GM12875 (cell line): Measurements from ENCODE around the gene RALGAPB.

Experiments used
- H3K4me3 ChIP-seq: one replicate; pipeline ENCODE4 v1.5.1; 2011; ENCODE audit warnings: low read depth, low read length, control low read depth
- TF ChIP-seq, protein P1 (sequence below): IDR thresholded peaks from 2 replicates; pipeline ENCODE4 v1.5.1; 2011; ENCODE audit warnings: low read depth, mild to moderate bottlenecking, control low read depth, inconsistent platforms, low read length, moderate library complexity, borderline replicate concordance; ENCODE audit not compliant: insufficient read depth

The RALGAPB gene

DNA sequence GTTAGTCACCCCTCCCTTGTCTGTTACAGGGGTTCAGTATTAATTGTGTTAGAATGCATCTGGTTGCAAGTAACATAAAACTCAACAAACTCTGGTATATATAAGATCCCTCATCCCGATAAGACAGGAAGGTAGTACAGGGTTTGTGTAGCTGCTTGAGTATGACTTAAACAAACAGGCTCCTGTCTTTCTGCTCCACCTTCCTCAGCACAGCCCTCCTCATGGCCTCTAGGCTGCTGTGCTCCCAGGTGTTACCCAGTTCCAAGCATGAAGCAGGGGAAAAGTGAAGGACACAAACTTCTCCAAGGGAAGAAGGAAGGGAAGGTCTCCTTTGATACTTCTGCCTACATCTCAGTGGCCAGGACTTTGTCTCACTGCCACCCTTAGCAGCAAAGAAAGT is 1.4 kb upstream of the RALGAPB start:
- no peak overlapping the region for H3K4me3 ChIP-seq
- TF ChIP-seq, protein P1, sequence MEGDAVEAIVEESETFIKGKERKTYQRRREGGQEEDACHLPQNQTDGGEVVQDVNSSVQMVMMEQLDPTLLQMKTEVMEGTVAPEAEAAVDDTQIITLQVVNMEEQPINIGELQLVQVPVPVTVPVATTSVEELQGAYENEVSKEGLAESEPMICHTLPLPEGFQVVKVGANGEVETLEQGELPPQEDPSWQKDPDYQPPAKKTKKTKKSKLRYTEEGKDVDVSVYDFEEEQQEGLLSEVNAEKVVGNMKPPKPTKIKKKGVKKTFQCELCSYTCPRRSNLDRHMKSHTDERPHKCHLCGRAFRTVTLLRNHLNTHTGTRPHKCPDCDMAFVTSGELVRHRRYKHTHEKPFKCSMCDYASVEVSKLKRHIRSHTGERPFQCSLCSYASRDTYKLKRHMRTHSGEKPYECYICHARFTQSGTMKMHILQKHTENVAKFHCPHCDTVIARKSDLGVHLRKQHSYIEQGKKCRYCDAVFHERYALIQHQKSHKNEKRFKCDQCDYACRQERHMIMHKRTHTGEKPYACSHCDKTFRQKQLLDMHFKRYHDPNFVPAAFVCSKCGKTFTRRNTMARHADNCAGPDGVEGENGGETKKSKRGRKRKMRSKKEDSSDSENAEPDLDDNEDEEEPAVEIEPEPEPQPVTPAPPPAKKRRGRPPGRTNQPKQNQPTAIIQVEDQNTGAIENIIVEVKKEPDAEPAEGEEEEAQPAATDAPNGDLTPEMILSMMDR: no peak

DNA sequence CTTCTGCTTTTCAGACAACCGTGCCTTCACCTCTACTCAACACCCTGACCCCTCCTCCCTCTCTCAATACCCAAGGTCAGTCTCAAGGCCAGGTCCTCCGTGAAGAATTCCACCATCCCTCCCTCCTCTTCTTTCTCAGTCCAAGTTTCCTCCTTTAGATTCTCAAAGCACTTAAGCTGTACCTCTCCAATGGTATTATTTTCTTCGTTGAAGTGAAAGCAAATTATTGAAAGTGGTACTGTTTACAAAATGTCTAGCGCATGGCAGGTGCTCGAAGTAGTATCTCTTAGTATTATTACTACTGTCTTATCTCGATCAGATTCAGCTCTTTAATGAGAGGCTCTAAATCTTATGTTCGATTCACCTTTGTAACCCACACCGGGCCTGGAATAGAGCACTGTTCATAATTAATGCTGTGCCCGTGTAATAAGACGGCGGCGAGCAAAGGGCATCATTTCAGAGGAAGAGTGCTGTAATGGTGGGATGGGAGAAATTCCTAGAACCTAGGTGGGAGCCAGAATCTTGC is 593 bp upstream of the RALGAPB start:
- TF ChIP-seq, protein P1: no peak
- H3K4me3 ChIP-seq: peak overlapping the region; percentile 60

DNA sequence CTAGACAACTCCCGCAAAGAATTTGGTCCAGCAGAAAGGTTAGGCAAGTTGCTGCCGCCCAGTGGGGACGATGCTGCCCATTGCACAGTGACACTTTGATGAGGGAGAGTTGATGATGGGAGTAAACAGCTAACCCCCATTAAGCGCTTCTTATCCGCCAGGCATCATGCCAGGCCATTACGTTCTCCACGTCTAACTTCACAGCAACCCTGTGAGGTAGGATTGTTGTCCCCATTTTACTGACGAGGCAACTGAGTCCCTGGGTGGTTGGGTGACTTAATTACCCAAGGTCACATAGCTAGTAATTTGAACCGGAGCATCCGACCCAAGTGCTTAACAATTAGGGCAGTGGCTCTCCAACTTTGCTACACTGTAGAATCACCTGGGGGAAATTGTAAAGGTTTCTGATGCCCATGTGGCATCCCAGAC is 738 bp downstream of the RALGAPB start:
- TF ChIP-seq, protein P1: no peak
- H3K4me3 ChIP-seq: peak overlapping the region; percentile 60

DNA sequence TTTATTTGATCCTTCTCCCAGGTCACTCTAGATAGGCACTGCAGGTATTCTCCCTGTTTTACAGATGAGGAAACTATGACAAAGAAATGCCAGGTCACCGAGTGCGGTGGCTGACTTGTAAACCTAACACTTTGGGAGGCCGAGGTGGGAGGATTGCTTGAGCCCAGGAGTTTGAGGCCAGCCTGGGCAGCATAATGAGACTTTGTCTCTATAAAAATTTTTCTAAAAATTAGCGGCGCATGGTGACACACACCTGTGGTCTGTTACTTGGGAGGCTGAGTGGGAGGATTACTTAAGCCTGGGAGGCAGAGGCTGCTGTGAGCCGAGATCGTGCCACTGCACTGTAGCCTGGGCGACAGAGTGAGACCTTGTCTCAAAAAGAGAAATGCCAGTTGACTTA is 5.1 kb downstream of the RALGAPB start:
- TF ChIP-seq, protein P1: no peak
- H3K4me3 ChIP-seq: no peak overlapping the region

DNA sequence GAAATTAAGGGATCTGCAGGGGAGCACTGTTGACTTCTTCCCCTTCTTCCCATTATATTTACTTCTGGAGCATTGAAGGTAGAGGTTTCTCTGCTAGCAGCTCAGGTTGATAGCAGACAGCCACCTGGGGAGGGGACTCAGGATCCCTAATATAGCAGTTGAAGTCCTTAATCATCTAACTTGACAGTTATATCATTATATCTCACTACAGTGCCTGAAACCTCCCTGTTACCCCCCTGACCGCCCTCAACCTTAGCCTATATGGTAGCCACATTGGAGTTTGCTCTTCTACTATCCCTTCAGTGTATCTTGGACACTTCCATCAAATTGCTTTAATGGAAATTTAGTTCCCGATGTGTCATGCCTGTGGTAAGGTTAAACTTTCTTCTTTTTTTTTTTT is 7.0 kb downstream of the RALGAPB start:
- TF ChIP-seq, protein P1: no peak
- no peak overlapping the region for H3K4me3 ChIP-seq

DNA sequence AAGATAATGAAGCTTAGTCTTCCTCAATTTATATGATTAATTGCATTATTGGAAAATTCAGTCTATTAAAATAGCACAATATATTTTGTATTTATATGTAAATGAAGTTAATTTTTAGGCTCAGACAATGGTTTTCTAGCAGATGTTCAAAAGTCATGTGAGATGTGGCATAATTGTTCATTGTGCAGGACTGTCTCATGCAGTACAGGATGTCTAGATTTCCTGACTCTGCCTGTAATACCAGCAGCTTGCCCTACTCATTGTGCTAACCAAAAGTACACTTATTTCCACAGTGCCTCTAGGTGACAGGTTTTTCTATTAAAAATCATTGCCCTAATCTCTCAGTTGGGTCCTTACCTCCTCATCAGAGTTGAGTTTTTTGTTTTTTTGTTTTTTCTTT is 12.4 kb downstream of the RALGAPB start:
- no peak overlapping the region for H3K4me3 ChIP-seq
- TF ChIP-seq, protein P1: no peak

DNA sequence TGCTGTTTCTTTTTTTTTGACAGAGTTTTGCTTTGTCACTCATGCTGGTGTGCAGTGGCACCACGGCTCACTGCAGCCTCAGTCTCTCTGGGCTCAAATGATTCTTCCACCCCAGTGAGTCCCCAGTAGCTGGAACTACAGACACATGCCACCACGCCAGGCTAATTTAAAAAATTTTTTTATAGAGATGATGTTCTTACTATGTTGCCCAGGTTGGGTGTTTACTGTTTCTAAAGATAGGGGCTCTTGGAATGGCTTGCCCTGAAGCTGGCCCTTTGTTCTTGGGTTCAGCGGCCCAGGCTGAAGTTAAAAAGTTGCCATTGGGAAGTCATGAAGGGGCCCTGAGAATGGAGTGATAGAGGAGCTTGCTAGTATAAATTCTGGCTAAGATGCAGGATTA is 16.5 kb downstream of the RALGAPB start:
- TF ChIP-seq, protein P1: no peak
- H3K4me3 ChIP-seq: no peak overlapping the region
